PC-3 (cell line): ENCODE data around the gene ELP5.

Source experiments
- CTCF ChIP-seq: fragments of 300-600 bp; sonication (generic); conservative IDR thresholded peaks from 2 replicates; pipeline ENCODE4 v1.5.1; 2017; ENCODE audit warnings: antibody characterized with exemption, low read depth, mild to moderate bottlenecking, low read length
- EZH2 ChIP-seq: fragments of 300-600 bp; sonication (generic); IDR thresholded peaks from one replicate; pipeline ENCODE4 v1.6.1; 2017; ENCODE audit warnings: antibody characterized with exemption, mild to moderate bottlenecking, low read length; ENCODE audit not compliant: unreplicated experiment

- TF ChIP-seq CTCF (no peak), EZH2 (no peak)
Measured at GRCh38 chr17:7211491-7212273, 40.3 kb upstream of the ELP5 start.
